GM23248 (cell line): ENCODE results near the gene PTCD3. TPM values are rescaled to one million over a fixed set of nuclear protein-coding genes. Genes with fewer than 3 reads are reported as not detected.

ENCODE experiments used
- DNase-seq: peaks from one replicate; pipeline ENCODE4 v3.0.0-alpha.2; 2015
- H2AFZ ChIP-seq: fragments of 200-600 bp; sonication (generic); 2 replicates; pipeline ENCODE4 v1.6.1; 2016; ENCODE audit warnings: antibody characterized with exemption
- H3F3A ChIP-seq: fragments of 200-600 bp; sonication (generic); 2 replicates; pipeline ENCODE4 v1.6.1; 2016; ENCODE audit warnings: mild to moderate bottlenecking, antibody characterized with exemption, mixed run types; ENCODE audit not compliant: insufficient read depth
- H3K27ac ChIP-seq: fragments of 200-600 bp; sonication (generic); 2 replicates; pipeline ENCODE4 v1.5.1; 2016; ENCODE audit warnings: mild to moderate bottlenecking
- H3K27me3 ChIP-seq: fragments of 200-600 bp; sonication (generic); replicated peaks from 2 replicates; pipeline ENCODE4 v1.6.1; 2016; ENCODE audit warnings: mild to moderate bottlenecking; ENCODE audit not compliant: insufficient read depth
- H3K36me3 ChIP-seq: fragments of 200-600 bp; sonication (generic); 2 replicates; pipeline ENCODE4 v1.6.1; 2016; ENCODE audit warnings: low read depth, mild to moderate bottlenecking
- H3K4me1 ChIP-seq: fragments of 200-600 bp; sonication (generic); 2 replicates; pipeline ENCODE4 v1.6.1; 2016; ENCODE audit warnings: mild to moderate bottlenecking; ENCODE audit not compliant: insufficient read depth
- H3K4me2 ChIP-seq: fragments of 200-600 bp; sonication (generic); one replicate; pipeline ENCODE4 v1.6.1; 2016; ENCODE audit warnings: mild to moderate bottlenecking; ENCODE audit not compliant: unreplicated experiment
- H3K4me3 ChIP-seq: fragments of 200-600 bp; sonication (generic); 2 replicates; pipeline ENCODE4 v1.5.1; 2016; ENCODE audit warnings: mild to moderate bottlenecking
- H3K79me2 ChIP-seq: fragments of 200-600 bp; sonication (generic); 2 replicates; pipeline ENCODE4 v1.6.1; 2016; ENCODE audit warnings: mild to moderate bottlenecking; ENCODE audit not compliant: insufficient read depth
- H3K9ac ChIP-seq: fragments of 200-600 bp; sonication (generic); 2 replicates; pipeline ENCODE4 v1.6.1; 2016; ENCODE audit warnings: mild to moderate bottlenecking
- H3K9me2 ChIP-seq: fragments of 200-600 bp; sonication (generic); 2 replicates; pipeline ENCODE4 v1.6.1; 2016; ENCODE audit warnings: mixed run types, mild to moderate bottlenecking, moderate library complexity; ENCODE audit not compliant: insufficient read depth
- H3K9me3 ChIP-seq: fragments of 200-600 bp; sonication (generic); one replicate; pipeline ENCODE4 v1.6.1; 2017; ENCODE audit warnings: low read depth
- H4K20me1 ChIP-seq: fragments of 200-600 bp; sonication (generic); 2 replicates; pipeline ENCODE4 v1.6.0; 2016; ENCODE audit not compliant: insufficient read depth
- EZH2 ChIP-seq: fragments of 200-600 bp; sonication (generic); IDR thresholded peaks from 2 replicates; pipeline ENCODE4 v1.6.1; 2018; ENCODE audit warnings: antibody characterized with exemption, mild to moderate bottlenecking; ENCODE audit not compliant: insufficient read depth, poor library complexity, severe bottlenecking
- EZH2phosphoT487 ChIP-seq: fragments of 200-600 bp; sonication (generic); IDR thresholded peaks from 2 replicates; pipeline ENCODE4 v1.6.1; 2018; ENCODE audit warnings: antibody characterized with exemption, moderate library complexity, mild to moderate bottlenecking, low read depth; ENCODE audit not compliant: insufficient read depth
- WGBS, 2 experiments: methylation state at CpG; one replicate each; pipeline ENCODE4 v1.1.6; 2015 to 2017; ENCODE audit warnings: low lambda C conversion rate in 2 of 2, low coverage in 1 of 2; ENCODE audit errors: missing lambda C conversion rate in 2 of 2; 5-methylcytosine and 5-hydroxymethylcytosine counted together
- in situ Hi-C: fragments of 300-500 bp; cut with MboI; formaldehyde crosslinking; loops from 2 replicates; pipeline ENCODE4 v1.15.0; 2020
- polyA plus RNA-seq: library from polyadenylated mRNA; unstranded; fragments of >200 nt; fragmentation: Nextera tagmentation; extraction: Ambion mirVana; gene quantifications from 2 replicates; pipeline ENCODE4 v1.2.1, GENCODE V29; 2016
- total RNA-seq: library from RNA; depleted of rRNA; stranded (reverse); fragments of >200 nt; shearing (Covaris generic); gene quantifications from 2 replicates; pipeline ENCODE4 v1.2.3, GENCODE V29; 2014

Gene PTCD3
- total and polyA plus RNA-seq, 2 experiments from 2014 or later = 63.5 to 65.4 TPM

GRCh38 chr2:86147793-86148192, 41.8 kb downstream of the PTCD3 start:
- no peaks in the 10 kb centered on the region for H3K4me1 ChIP-seq
- H3K36me3 ChIP-seq = peaks cover 59% of the 10 kb centered on the region
- no peaks in the 10 kb centered on the region for H3K9me3 ChIP-seq
- H2AFZ ChIP-seq = no peak overlapping the region
- no peaks in the 10 kb centered on the region for H4K20me1 ChIP-seq
- in situ Hi-C loops = no loop called here
- TF ChIP-seq EZH2phosphoT487 (no peak), EZH2 (no peak)
- no peaks in the 10 kb centered on the region for H3K79me2 ChIP-seq
- H3K4me2 ChIP-seq = no peak overlapping the region
- no peaks in the 10 kb centered on the region for H3K27me3 ChIP-seq
- peaks cover 19% of the 10 kb centered on the region for H3F3A ChIP-seq
- 70 to 79% methylated on average over 2 of the region's 2 CpGs for WGBS, 2 experiments
- H3K4me3 ChIP-seq = no peak overlapping the region
- no peak for DNase-seq
- no peak overlapping the region for H3K27ac ChIP-seq
- H3K9me2 ChIP-seq = no peaks in the 10 kb centered on the region
- H3K9ac ChIP-seq = no peak overlapping the region

DNA sequence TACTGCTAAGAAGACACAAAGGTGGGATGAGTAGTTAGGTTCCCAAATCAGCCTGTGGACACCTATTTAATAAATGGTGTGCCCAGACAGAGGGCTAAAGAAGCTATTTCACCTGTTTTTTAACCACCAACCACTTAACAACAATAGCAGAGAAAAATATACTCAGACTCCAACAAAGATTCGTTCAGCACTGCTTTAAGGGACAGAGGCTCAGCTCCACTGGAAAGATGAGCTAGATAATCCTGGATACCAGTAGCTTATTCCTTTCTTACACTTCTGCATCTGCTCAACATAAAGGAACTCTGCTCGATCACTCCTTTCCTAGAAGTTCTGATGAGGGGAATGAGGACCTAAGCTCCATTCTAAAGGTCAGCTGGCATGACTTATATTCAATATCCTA, 44.5 kb downstream of the PTCD3 start:
- no peaks in the 10 kb centered on the region for H3K4me1 ChIP-seq
- H3K9me3 ChIP-seq = no peaks in the 10 kb centered on the region
- TF ChIP-seq EZH2 (no peak), EZH2phosphoT487 (no peak)
- 96% methylated on average over 2 of the region's 2 CpGs for WGBS, 2 experiments
- no peak overlapping the region for H2AFZ ChIP-seq
- peaks cover 14% of the 10 kb centered on the region; the same call in 1 of the 2 replicates for H3F3A ChIP-seq
- H3K79me2 ChIP-seq = 0 out of 2 replicates have a peak, but pooled peaks cover 4% of the 10 kb centered on the region
- no peak overlapping the region for H3K4me2 ChIP-seq
- H3K36me3 ChIP-seq = peaks cover 50% of the 10 kb centered on the region
- DNase-seq = no peak
- no peak overlapping the region for H3K9ac ChIP-seq
- no peaks in the 10 kb centered on the region for H3K9me2 ChIP-seq
- in situ Hi-C loops = no loop called here
- H3K27me3 ChIP-seq = no peaks in the 10 kb centered on the region
- H3K27ac ChIP-seq = no peak overlapping the region
- H4K20me1 ChIP-seq = no peaks in the 10 kb centered on the region
- no peak overlapping the region for H3K4me3 ChIP-seq

- Histone ChIP-seq H2AFZ (no peak overlapping the region), H3K4me1 (no peaks in the 10 kb centered on the region), H3F3A (no peaks in the 10 kb centered on the region; the same call in 1 of the 2 replicates), H3K9ac (no peak overlapping the region), H3K9me3 (no peaks in the 10 kb centered on the region), H3K27me3 (no peaks in the 10 kb centered on the region), H3K4me3 (no peak overlapping the region), H3K9me2 (no peaks in the 10 kb centered on the region), H3K27ac (no peak overlapping the region), H3K79me2 (0 out of 2 replicates have a peak, but pooled peaks cover 4% of the 10 kb centered on the region), H3K4me2 (no peak overlapping the region), H3K36me3 (peaks cover 36% of the 10 kb centered on the region), H4K20me1 (no peaks in the 10 kb centered on the region)
- DNase-seq = no peak
- TF ChIP-seq EZH2phosphoT487 = no peak
- no peak for TF ChIP-seq EZH2
- in situ Hi-C loops = no loop called here
- 80 to 83% methylated on average over 2 of the region's 2 CpGs for WGBS, 2 experiments
Observed at GRCh38 chr2:86157009-86157556, 51.0 kb downstream of the PTCD3 start.

DNA sequence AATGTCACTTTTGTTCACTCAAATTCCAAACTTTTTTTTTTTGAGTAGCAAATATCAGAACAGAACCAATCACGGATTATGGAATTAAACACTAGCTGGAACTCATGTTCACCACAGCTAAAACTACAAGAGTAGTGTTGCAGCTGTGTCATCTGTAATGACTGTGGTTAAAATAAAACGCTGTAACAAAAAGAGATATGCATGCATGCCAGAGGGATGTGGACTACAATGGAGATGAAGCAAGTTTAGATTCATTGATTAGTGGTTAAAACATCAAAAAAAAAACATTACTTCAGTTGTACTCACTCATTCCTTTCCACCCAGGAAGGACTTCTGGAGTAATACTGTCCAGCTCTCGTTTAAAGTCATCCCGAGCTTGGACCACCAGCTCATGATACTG, 52.3 kb downstream of the PTCD3 start:
- in situ Hi-C loops = no loop called here

More for the DNA sequence above, 52.3 kb downstream of the PTCD3 start:
- H3K27me3 ChIP-seq = no peaks in the 10 kb centered on the region
- no peak for DNase-seq
- no peak overlapping the region for H3K4me3 ChIP-seq
- H3K9me3 ChIP-seq = no peaks in the 10 kb centered on the region
- no peaks in the 10 kb centered on the region for H4K20me1 ChIP-seq
- 81 to 87% methylated on average over 4 of the region's 4 CpGs for WGBS, 2 experiments
- H3K4me2 ChIP-seq = no peak overlapping the region
- H3K36me3 ChIP-seq = peaks cover 47% of the 10 kb centered on the region
- H3K9me2 ChIP-seq = no peaks in the 10 kb centered on the region
- TF ChIP-seq EZH2 = no peak
- no peak for TF ChIP-seq EZH2phosphoT487
- 0 out of 2 replicates have a peak, but pooled peaks cover 3% of the 10 kb centered on the region for H3K79me2 ChIP-seq
- H3K4me1 ChIP-seq = no peaks in the 10 kb centered on the region
- H3K27ac ChIP-seq = no peak overlapping the region
- no peak overlapping the region for H2AFZ ChIP-seq
- no peaks in the 10 kb centered on the region; the same call in 1 of the 2 replicates for H3F3A ChIP-seq
- H3K9ac ChIP-seq = no peak overlapping the region
